Stimulated activated naive CD4-positive, alpha-beta T cell (primary cell): ENCODE data around the gene RNF126.
"Not testable (repeated sequence)": the region's sequence is repeated elsewhere in the genome, so short reads cannot be mapped to it uniquely, and the experiment has no call there.

Source experiments
- DNase-seq, 6 experiments: peaks; one replicate each; lab custom pipeline; 2025; lab: John Stamatoyannopoulos, UW

The RNF126 gene

GRCh38 chr19:686589-687297 is 23.7 kb upstream of the RNF126 start:
- DNase-seq, result no peak

- DNase-seq, result no peak
These were observed 22.5 kb upstream of the RNF126 start for GRCh38 chr19:685454-685931.

GRCh38 chr19:682678-683320 is 19.8 kb upstream of the RNF126 start:
- DNase-seq, result no peak

GRCh38 chr19:681029-682019 is 18.3 kb upstream of the RNF126 start:
- peak in 5 of 6 experiments; percentile 24 to 63 (median 53) for DNase-seq

DNA sequence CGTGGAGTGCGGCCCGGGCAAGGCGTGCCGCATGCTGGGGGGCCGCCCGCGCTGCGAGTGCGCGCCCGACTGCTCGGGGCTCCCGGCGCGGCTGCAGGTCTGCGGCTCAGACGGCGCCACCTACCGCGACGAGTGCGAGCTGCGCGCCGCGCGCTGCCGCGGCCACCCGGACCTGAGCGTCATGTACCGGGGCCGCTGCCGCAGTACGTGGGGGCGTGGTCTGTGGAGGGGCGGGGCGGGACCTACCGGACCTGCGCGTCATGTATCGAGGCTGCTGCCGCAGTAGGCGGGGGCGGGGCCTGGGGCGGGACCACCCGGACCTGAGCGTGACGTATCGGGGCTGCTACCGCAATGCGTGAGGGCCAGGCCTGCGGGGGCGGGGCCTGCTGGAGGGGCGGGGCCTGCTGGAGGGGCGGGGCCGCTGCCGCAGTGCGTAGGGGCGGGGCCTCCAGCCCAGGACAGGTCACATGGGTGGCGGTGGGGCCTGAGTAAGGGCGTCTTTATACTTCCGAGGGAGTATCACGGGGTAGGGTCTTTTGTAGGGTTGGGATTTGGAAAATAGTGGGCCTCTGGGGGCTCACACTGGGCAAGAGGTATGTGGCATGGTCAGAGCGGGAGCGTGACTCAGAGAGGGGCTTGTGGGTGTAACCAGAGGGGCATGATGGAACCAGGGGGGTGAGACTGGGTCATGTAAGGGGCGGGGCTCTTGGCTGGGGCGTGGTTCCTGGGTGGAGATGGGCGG is 17.4 kb upstream of the RNF126 start:
- peak; percentile 96 to 100 (median 100) for DNase-seq

DNA sequence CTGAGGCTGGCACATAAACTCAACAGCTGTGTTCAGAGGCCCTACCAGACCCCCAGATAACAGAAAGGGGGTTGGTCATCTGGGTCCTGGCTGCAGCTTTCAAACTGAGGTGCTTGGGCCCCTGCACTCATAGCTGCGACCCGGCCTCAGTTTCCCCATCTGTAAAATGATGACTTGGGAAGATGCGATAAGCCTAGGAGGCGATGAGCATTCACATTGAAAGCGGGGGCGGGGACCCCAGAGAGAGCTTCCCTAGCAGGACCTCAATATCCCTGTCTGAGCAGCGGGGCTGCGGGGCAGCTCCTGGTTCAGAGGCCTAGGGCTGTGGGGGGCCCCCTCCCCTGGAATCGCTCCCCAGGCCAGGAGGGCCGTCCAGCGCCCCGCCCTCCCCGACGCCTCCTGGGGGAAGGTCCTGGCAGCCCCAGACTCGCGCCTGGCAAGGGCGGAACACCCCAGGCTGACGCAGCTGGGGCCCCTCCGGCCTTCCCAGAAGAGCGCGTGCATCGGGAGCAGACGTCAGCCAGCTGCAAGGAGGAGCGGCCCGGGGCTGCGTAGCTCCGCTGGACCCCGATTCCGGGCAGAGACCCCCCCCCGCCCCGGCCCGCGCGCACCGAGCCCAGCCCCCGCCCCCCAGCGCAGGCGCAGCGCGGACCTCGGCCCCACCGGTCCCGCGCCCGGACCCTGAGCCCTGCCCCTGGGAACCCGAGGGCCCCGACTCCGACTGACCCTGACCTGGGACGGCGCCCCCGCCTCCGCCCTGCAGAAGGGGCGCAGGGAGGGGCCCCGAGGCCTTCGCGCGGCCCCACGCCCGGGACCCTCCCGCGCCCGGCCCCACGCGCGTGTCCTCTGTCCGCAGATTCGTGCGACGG is 16.6 kb upstream of the RNF126 start:
- peak in 4 of 6 experiments; percentile 9 to 49 (median 28) for DNase-seq

- no peak for DNase-seq
These were observed 15.9 kb upstream of the RNF126 start for GRCh38 chr19:678791-679388.

DNA sequence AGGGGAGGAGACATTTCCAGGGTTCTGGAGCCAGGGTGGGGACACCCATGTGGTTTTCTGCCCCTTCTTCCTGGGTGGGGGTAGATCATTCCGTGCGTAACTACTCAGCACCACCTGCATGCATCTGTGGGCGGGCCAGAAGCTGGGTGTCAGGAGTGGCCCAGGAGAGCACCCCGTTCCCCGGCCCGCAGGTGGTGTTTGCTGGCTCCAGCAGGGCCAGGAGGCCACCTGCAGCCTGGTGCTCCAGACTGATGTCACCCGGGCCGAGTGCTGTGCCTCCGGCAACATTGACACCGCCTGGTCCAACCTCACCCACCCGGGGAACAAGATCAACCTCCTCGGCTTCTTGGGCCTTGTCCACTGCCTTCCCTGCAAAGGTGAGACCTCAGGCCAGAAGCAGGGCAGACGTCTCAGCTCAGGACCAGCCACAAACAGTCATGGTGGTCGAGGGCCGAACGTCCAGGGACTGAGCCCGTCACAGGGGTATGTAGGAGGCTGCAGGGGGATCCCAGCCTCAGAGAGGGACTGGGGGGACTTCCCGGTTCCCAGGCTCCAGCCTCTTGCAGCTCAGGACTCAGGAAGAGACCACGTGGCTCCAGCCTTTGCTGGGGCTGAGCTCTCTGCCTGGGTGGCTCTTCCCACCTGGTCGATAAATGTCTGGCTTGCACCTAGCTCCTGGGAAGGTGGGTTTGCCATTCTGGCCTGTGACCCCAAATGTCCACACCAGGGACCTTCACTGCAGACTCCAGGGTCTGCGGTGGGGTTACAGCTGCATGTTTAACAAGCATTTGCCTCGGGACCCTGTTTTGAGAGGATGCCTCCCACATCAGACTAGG is 14.8 kb upstream of the RNF126 start:
- DNase-seq, result no peak

GRCh38 chr19:677201-677600 is 14.2 kb upstream of the RNF126 start:
- DNase-seq, result no peak

DNA sequence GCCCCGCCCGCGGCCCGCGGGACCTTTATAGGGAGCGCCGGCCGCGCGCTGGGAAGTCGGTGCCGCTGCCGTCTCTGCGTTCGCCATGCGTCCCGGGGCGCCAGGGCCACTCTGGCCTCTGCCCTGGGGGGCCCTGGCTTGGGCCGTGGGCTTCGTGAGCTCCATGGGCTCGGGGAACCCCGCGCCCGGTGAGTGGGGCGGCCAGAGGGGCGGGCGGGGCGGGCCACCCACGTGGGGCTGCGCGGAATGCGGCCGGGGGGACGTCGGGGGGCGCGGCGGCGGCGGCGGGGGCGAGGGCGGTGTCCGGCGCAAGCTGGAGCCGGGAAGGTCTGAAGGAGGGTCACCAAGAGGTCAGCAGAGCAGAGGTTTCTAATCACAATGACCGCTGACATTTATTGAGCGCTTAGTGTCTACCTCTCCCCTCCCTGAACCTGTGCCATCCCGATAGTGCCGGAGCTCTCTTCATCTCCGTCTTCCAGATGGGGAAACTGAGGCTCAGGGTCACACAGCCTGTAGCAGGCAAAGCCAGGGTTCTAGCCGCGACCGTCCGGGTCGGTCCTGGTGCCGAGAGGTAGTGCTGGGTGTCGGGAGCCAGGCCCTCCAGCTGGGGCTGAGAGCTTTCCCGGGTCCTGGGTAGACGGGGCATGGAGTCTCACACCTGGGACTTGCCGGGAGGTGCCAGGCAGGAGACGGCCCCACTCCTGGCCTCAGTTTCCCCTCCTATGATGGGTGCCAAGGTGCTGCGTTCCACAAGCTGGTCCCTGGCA is 13.5 kb upstream of the RNF126 start, which contains the start of gene FSTL3:
Gene FSTL3 (plus strand): TSS at position 54 of the 767 bp plus-strand sequence. CDS start 32 bp downstream, at position 86.
- no peak for DNase-seq

GRCh38 chr19:676007-676338 is 13.0 kb upstream of the RNF126 start:
- no peak for DNase-seq

DNA sequence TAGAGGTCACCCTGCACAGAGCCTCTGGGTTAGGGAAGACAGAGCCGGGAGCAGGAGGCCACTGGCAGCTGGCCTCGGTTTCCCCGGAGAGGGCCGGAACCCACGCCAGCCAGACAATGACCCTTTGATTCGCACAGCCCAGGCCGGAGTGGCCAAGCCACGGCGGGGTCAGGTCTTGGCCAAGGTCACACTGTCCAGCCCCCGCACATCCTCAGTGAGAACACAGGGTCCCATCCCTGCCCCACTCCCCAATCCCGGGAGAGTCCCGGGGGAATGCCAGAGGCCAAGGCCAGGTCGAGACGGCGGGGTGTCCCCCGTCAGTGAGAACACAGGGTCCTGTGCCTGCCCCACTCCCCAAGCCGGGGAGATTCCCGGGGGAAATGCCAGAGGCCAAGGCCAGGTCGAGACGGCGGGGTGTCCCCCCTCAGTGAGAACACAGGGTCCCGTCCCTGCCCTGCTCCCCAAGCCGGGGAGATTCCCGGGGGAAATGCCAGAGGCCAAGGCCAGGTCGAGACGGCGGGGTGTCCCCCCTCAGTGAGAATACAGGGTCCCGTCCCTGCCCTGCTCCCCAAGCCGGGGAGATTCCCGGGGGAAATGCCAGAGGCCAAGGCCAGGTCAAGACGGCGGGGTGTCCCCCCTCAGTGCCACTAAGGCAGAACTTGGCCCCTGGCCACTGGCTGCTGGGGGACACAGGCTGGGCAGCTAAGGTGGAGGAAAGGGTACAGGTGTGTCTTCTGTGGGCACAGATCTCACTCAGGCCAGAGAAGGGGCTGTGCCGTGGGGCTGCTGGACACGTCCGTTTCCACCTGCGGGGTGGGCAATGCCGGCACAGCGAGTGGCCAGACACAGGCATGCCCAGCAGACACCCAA is 11.5 kb upstream of the RNF126 start:
- DNase-seq, result no peak

DNA sequence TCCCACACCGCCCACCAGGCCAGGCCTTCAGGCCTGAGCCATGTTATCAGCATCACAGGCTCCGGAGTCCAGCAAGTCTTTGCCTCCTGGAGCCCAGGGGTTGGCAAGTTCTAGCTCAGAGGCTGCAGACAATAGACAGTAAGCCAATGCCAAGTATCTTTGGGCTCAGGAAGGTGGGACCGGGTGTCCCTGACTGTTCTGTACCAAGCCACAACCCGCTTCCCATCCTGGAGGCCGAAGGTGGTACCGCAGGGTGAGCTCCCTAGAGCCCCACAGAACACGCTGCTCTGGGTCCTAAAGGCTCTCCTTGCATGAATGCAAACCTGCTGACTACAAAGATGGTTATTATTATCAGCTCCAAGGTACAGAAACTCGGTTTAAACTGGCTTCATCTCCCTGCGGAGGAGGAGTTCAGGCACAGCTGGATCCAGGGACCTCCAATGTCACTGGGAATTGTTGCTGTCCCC is 7.6 kb upstream of the RNF126 start:
- DNase-seq, result no peak

- DNase-seq, result not testable (repeated sequence)
These were observed 5.8 kb upstream of the RNF126 start for GRCh38 chr19:668675-669434.

DNA sequence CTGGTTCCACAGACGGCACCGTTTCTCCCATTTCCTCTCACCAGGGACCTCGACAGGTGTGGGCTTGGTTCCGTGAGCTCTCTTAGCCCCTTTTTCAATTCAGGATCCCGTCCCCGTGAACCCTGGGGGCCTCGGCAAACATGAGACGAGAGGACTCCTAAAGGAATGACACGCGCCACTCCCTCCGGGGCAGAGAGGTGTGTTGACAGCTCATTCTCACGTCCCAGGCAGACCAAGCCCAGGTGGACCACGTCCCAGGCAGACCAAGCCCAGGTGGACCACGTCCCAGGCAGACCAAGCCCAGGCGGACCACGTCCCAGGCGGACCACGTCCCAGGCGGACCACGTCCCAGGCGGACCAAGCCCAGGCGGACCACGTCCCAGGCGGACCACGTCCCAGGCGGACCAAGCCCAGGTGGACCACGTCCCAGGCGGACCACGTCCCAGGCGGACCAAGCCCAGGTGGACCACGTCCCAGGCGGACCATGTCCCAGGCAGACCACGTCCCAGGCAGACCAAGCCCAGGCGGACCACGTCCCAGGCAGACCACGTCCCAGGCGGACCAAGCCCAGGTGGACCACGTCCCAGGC is 4.1 kb upstream of the RNF126 start:
- not testable (repeated sequence) for DNase-seq

DNA sequence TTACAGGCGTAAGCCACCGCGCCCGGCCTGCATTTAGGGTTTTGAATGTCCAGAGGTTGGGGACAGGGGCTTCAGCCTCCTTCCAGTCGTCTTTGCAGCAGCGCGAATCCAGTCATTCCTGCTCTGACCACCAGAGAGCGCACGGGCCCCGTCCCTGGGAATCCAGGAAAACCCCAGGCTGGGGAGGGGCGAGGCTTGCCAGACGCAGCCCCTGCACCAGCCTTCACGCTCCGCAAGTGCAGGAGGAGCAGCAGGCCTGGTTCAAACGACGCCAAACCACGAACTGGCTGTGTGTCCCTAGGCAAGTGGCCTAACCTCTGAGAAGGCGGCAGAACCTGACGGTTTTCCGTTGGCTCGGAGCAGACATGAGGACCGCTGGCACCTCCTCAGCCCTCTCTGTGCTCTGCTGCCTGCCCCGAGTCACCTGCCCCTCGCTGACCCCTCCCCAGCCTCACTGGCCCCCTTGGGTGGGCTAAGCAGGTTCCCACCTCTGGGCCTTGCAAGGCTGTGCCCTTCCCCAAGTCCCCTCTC is 2.0 kb upstream of the RNF126 start:
- DNase-seq, result peak; percentile 52 to 83 (median 76)
